GM12872 (cell line): Measurements from ENCODE around the gene TENT5A.

Source experiments
- CTCF ChIP-seq: IDR thresholded peaks from 3 replicates; pipeline ENCODE4 v1.5.1; 2011; ENCODE audit warnings: low read depth, mild to moderate bottlenecking, low read length, moderate library complexity; ENCODE audit not compliant: insufficient read depth

The TENT5A gene

GRCh38 chr6:81700414-81700813 lies 52.1 kb downstream of the TENT5A start:
- TF ChIP-seq CTCF = no peak

DNA sequence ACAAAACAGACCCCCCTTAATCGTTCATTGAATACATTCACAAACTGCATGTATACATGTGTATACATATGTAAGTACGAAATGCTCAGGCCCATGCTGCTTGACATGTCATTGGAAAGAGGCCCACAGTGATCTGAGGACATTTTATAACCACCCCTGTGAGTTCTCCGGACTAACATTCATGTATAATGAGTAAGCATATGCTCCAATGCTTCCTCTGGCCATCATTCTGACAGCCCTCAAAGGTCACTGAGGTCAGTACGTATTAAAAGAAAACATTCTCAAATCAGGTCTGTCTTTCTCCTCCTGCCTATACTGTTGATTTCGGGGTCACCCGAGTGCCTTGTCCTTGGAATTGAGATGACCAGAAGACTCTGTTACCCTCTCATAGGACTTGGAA lies 54.9 kb downstream of the TENT5A start:
- no peak for TF ChIP-seq CTCF

DNA sequence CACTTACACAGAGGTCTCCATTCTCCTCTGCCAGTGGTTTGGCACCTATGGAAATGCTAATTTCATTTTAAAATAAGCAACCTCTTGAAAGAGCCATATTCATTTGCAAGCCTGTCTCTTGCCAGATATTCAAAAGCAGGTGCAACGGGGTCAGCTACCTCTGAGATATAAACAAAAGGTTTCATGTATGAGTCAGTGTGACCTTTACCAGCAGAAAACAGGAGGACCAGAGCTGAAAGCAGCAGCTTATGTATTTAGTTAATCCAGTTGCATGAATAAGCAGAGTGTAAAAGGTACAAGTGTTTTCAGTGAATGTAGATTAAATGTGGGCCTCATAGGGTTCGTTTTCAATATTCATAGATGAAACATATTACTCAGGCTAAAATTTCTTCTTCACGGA lies 56.0 kb downstream of the TENT5A start:
- no peak for TF ChIP-seq CTCF
